IPS DF 4.7 (cell line): Measurements from ENCODE around the gene MRFAP1.
"Not testable (repeated sequence)": the region's sequence is repeated elsewhere in the genome, so short reads cannot be mapped to it uniquely, and the experiment has no call there.

Source experiments
- DNase-seq: peaks from one replicate; pipeline ENCODE4 v3.0.0-alpha.2; 2013; ENCODE audit warnings: low spot score; ENCODE audit errors: extremely low read depth

MRFAP1 gene

DNA sequence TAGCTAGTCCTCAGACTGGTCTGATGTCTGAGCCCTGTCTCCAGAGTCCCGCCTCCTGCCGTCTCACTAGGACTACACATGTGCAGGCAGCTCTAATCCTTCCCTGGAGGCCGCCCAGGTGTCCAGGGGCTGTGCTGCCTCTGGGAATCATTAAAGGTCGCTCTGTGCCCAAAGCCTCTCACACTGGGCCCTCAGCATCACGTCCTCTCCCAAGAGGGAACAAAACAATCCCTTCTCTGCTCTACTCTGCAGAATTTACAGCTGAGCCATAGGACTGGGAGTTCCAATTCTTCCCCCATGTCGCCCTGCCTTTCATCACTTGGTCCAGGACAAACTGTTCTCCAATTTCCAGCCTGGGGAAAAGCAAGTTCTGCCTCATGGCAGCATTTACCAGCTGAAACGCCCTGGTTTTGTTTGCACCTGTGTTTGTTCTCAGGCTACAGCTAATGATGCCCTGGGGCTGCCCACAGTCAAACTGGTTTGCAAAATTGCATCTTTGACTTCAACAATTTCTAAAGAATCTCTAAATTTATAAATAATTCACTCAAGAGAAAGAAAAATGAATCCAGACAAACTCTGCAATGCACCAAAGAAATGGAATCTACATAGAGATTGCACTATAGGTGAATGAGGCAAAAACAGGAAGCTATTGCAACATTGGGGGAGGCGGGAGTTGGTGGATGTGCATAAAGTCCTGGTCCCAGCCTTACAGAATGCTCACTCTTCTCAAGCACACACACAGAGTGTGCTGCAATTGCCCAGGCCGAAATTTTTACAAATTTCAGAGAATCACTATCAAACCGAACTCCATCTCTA lies 7.2 kb upstream of the MRFAP1 start:
- no peak for DNase-seq

DNA sequence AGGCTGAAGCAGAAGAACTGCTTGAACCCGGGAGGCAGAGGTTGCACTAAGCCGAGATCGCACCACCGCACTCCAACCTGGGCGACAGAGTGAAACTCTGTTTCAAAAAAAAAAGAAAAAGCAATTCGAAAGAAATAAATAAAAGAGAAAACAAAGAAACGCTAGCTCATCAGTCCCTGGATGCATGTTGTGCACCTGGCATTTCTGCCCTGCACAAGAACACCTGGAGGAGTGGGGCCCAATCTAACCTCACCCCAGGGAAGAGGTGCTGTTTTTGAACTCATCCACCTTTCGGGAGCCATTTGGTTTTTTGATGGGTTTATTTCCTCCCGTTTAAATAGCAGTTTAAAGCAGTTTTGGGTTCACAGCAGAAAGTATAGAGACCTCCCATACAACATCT lies 5.7 kb upstream of the MRFAP1 start:
- DNase-seq: no peak

DNA sequence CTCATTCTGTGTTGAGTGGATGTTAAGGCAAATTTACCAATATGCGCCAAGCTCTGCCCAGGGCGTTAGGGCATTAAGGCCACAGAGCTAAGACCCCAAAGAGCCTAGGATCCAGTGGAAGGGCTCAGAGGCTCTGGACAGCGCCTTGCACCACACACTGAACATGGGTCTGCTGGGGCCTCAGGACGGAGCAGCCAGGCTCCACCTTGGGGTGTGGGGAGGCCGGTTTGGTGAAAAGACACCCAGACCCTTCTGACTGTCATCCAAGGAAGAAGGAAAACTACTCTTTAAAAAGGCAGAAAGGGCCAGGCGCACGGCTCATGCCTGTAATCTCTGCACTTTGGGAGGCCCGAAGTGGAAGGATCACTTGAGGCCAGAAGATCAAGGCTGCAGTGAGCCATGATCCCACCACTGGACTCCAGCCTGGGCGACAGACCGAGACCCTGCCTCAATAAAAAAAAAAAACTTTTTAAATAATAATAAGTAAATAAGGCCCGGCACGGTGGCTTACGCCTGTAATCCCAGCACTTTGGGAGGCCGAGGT lies 1.3 kb upstream of the MRFAP1 start:
- DNase-seq: no peak

DNA sequence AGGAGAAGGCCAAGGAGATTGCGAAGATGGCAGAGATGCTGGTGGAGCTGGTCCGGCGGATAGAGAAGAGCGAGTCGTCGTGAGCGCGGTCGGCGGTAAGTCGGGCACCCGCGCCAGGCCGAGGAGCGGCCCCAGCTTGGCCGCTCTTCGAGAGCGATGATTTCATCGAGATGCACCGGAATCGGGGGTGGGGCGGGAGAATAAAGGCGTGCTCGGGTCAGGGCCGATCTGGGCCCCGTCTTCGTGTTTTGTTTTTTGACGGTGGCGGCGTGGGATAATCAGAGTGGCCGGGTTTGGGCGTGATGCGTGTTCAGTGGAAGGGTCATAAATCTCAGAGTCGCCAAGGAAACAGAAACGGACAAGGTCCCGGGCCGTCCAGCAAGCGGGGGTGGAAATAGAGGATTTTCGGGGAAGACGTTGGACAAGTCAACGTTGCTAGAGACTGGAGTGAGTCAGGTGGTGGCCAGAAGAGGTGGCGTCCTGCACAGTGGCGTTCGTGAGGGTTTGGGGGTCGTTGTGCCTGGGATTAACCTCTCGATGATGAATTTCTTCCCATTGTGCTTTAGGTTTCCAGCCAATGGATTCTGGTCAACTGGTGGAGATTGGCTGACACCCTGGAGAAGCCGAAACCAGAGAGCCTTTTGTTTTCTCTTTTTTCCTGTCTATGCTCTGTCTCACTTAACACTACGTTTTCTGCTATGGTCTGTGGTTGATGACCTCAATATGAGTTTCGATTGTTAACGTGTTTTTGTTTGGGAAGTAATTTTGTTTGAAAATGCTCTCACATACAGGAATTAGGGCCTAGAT lies 882 bp downstream of the MRFAP1 start:
- DNase-seq: no peak

DNA sequence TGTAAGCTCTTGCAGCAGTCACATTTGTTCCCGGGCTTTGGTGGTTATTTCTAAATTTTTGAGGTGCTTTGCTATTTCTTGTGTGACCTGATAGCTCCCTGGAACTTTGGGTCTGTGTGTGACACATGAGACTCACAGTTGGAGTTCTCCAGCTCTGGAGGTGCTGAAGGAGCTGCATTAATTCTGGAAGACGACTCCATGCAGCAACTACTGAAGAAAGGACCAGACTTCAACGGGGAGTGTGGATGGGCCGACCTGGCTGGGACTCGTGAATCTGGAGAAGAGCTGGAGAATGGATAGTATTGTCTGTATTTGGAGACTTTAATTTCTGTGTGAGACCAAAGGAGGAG lies 1.5 kb downstream of the MRFAP1 start:
- DNase-seq: no peak

DNA sequence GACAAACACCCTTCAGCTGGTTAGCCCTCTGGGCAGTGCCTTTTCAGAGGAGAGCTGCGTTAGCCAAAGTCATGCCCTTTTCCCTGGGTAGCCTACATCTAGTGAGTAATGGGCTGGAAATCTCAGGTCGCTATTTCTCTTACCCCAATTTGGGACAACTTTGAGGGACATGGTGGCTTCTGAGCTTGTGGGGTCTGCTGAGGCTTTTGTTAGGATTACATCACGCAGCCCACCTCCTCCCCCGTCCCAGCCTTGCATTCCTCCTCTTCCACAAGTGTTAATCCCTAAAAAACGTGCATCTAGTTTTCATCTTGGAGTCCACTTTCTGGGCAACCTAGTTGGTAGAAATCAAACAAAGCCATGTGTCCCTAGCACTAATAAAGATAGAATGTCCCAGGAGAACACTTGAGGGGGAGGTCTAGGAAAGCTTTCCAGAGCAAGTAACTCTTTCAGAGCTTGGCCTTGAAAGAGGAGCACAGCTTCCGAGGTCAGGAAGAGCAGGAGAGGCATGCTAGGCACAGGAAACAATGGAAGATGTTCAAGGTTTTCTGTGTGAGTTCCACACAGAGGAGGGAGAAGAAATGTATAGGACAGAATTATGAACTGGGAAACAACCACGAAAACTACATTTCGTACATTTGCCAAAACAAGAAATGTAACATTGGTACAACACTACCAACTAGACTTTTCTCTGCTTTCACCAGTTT lies 2.8 kb downstream of the MRFAP1 start:
- DNase-seq: no peak

DNA sequence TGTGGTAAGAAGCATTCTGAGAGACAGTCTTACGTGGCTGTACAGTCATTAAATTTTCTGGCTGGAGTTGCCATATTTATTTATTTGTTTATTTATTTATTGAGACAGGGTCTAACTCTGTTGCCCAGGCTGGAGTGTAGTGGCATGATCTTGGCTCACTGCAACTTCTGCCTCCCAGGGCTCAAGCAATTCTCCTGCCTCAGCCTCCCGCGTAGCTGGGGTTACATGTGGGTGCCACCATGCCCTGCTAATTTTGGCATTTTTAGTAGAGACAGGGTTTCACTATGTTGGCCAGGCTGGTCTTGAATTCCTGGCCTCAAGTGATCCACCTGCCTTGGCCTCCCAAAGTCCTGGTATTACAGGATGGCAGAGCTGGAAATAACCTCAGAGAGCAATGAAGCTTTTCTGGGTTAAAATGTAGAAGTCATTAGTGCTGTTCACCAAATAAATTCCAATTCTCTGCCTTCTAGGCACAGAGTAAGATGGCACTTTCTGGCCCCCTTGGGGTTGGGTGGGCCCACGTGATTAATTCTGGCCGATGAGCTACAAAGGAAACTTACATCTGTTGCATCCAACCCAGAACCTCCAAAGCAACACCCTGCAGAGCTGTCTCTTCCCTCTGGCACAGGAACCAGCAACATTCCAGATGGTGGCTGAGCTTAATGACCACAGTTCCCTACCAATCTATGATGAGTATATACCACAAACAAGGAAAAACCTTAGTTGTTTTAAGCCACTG lies 4.5 kb downstream of the MRFAP1 start:
- DNase-seq: no peak

DNA sequence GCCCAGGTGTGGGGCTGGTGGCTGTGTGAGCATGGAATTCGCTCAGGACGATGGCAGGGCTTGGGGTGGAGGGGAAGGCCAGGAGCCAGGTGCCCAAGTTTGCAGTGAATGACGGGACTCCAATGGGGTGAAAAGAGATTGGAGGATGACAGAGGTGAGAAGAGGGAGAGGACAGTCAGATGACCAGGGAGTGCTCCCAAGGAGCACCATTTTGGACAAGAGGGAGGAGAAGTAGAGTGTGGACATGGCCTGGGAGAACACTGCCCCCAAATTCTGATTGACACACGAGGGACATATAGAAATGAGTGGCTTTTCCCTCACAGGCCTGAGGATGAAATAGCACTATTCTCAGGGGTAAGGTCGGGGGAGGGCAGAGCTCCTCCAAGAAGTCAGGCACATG lies 6.7 kb downstream of the MRFAP1 start:
- DNase-seq: no peak

DNA sequence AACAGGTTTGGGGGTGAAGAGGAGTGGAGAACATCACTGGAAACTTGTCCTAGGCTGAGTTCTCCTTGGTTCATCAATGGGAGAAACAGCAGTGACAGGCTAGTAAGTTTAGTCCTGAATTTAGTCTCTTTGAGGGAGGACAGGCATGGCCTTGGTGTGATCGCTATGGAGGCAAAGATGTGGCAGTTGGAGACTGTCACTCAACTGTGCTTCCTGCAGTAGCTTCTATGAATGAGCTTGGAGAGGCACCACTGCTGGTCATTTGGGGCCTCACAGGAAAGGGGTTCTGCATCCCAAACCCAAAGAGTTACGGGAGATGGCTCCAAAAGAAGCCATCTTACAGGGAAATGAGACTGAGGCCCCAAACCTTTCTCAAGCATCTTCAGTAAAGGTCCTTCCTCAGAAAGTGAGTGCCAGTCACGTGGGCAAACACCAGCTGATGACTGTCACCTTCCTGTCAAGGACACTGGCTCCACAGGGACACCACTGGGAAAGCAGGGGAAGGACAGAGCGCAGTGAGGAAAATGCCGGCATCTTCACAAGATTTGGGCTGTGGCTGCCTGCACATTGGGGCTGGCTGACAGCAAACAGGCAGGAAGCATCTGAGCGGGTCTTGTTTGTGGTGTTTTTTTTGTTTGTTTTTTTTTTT lies 7.2 kb downstream of the MRFAP1 start:
- no peak for DNase-seq

DNA sequence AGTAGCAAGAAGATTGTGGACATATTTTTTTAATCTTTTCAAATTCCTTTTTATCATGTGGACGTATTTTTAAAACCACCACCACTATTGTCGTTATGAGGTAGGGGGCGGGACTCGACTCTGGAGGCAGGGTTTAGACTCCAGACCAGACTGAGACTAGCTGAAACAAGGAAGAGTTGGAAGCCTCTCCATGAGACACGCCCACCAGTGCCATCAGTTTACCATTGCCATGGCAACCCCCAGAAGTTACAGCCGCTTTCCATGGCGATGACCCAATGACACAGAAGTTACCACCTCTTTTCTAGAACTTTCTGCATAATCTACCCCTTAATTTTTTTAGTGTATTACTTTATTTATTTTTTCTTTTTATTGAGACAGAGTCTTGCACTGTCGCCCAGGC lies 8.7 kb downstream of the MRFAP1 start:
- no peak for DNase-seq

DNA sequence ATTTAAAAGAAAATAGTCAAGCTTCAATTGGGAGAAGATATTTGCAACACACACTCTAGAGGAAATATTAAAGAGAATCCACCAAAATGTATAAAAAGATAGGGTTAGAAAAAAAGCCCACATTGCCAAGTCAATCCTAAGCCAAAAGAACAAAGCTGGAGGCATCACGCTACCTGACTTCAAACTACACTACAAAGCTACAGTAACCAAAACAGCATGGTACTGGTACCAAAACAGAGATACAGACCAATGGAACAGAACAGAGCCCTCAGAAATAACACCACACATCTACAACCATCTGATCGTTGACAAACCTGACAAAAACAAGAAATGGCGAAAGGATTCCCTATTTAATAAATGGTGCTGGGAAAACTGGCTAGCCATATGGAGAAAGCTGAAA lies 13.7 kb downstream of the MRFAP1 start:
- not testable (repeated sequence) for DNase-seq

DNA sequence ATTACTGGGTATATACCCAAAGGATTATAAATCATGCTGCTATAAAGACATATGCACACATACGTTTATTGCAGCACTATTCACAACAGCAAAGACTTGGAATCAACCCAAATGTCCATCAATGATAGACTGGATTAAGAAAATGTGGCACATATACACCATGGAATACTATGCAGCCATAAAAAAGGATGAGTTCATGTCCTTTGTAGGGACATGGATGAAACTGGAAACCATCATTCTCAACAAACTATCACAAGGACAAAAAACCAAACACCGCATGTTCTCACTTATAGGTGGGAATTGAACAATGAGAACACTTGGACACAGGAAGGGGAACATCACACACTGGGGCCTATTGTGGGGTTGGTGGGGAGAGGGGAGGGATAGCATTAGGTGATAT lies 14.8 kb downstream of the MRFAP1 start:
- DNase-seq: not testable (repeated sequence)

DNA sequence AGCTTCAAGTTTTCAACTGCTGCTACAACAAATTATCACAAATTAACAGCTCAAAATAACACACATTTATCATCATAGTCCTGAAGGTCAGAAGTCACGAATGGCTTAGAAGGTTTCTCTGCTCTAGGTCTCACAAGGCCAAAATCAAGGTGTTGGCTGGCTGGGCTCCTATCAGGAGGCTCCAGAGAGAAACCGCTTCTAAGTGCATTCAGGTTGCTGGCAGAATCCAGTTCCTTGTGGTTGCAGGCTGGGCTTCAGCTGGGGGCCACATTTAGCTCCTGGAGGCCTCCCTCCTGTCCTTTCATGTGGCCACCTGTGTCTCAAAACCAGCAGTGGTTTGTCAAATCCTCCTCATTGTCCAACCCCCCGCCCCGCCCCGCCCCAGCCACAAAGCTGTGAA lies 15.4 kb downstream of the MRFAP1 start:
- DNase-seq: no peak

DNA sequence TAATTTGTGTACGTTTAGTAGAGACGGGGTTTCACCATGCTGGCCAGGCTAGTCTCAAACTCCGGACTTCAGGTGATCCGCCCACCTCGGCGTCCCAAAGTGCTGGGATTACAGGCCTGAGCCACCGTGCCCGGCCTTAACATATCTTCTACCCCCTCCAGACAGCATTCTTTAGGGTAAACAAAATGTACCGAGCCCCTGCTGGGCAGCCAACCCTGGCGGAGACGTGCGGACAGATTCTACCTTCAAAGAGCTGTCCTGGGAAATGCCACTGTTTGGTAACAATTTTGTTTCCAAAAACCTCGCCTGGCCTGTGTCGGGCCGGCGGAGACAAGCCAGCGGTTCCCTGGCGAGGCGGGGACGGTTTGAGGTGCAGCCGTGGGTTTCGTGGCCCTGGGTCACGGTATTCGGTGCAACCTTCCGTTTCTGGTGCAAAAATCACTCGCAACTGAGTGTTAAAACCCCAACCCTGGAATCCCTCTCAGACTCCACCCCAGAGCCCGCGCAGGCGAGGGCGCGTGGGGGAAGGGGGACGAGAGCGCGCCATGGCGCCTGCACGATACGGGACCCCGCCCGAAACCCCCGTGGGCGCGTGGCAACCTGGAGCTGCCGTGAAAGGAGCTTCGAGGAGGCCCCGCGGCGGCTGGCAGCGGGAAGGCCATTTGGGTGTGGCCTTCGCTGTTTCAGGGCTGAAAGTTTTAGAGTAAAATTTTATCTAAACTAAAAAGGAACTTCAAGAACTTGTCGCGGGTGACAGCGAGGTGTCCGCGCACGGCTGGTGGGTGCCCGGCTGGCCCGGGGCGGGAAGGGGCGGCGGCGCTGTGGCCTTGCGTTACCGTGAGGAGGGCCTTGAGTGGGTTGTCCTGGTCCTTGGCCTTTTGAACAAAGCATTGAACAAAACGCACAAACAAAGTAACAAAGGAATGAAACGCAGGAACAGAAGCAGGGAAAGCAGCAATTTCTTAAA lies 17.0 kb downstream of the MRFAP1 start:
- DNase-seq: no peak

DNA sequence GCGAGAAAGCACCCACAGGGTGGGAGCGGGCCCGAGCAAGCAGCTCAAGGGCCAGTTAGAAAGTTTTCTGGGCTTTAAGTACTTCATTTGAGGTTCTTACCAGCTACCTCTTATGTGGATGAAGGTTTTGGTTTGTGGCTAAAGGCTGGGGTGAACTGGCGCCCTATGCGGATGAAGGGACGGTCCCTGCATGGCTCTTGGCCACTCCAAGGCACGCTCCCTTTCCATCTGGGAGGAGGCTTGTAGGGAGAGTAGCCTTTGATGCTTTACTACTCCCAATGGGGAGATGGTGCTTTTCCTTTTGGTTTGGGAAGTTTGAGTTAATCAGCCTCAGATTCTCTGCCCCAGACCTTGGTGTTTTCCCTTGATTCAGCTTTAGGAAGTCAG lies 17.7 kb downstream of the MRFAP1 start:
- DNase-seq: no peak

DNA sequence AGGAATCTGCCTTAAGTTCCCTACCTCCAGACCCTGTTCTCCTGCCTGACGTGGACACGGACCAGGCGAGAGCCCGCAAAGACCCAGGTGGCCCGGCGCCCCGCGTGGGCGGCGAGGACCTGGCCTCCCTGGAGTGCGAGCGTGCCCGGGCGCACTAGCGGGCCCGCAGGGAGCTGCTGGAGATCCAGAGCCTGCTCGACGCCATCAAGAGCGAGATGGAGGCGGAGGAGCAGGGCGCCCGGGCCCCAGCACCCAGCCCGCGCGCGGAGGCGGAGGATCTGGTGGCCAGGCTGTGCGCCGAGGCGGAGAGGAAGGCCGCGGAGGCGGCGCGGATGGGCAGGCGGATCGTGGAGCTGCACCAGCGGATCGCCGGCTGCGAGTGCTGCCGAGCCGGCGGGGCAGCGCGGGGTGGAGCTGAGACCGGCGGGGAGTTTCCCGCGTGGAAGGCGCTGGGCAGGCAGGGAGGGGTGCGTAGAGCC lies 18.2 kb downstream of the MRFAP1 start:
- no peak for DNase-seq

DNA sequence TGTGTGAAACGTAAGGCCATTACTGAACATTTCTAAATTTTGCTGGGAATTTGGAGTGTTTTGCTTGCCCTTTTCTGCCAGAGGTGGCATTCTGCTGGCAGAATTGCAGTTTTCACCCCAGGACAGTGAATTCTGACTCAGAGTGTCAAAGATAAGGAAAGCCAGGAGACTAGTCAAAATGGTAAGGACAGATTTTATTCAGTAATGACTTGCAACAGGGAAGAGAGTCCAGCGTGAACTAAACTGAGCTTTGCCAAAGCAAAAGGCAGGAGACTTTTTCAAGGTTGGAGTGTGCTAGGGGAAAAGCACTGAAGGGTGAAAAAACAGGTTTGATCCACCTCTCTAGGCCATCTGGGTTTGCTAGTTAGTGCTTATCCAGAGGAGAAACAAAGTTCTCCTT lies 19.4 kb downstream of the MRFAP1 start:
- DNase-seq: no peak

DNA sequence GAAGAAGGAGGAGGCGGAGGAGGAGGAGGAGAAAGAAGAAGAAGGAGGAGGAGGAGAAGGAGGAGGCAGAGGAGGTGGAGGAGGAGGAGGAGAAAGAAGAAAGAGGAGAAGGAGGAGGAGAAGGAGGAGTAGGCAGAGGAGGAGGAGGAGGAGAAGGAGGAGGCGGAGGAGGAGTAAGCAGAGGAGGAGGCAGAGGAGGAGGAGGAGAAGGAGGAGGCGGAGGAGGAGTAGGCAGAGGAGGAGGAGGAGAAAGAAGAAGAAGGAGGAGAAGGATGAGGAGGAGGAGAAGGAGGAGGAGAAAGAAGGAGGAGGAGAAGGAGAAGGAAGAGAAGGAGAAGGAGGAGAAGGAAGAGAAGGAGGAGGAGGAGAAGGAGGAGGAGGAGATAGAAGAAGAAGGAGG lies 19.9 kb downstream of the MRFAP1 start:
- DNase-seq: no peak

DNA sequence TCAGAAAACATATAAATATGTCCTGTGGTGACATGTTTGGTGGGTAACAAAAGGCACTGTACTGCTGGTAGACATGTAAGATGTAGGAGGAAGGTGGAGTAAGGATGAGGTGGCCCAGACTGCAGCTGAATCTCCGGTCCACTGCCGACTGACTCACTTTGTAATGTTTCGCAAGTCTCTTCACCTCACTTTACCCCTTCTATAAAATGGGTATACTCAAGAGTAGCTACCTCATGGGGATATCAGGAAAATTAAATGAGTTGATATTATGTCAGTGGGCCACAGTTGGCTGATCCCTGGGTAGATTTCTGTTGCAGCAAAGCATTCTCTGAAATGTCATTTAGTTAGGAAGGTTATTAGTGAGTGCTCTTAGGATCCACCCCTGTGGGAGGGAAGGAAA lies 22.1 kb downstream of the MRFAP1 start:
- DNase-seq: no peak
